IMR-90 (cell line): ENCODE data around the gene SLC25A17. TPM values are rescaled to one million over a fixed set of nuclear protein-coding genes. Genes with fewer than 3 reads are reported as not detected.
"Not testable (repeated sequence)": the region's sequence is repeated elsewhere in the genome, so short reads cannot be mapped to it uniquely, and the experiment has no call there.

Experiments
- ATAC-seq: fragments of 200-7000 bp; cut with Tn5 transposase; 2 replicates; pipeline ENCODE4 v1.9.1; 2020; ENCODE audit warnings: low read depth, mild to moderate bottlenecking, moderate library complexity
- BruUV-seq: library from RNA; stranded (reverse); fragments of 400-500 nt; replicated peaks from 2 replicates; lab custom pipeline; 2021; lab: Mats Ljungman, UMichigan
- CTCF ChIA-PET: fragments of 300-600 bp; formaldehyde crosslinking; extraction: SDS; loops from one replicate; lab custom pipeline; 2021; ENCODE audit warnings: antibody characterized with exemption; lab: Yijun Ruan, JAX
- POLR2A ChIA-PET: fragments of 300-600 bp; sonication (Branson Sonifier 250); formaldehyde crosslinking; loops from one replicate; lab custom pipeline; 2022; ENCODE audit warnings: antibody characterized with exemption; ENCODE audit not compliant: unreplicated experiment; lab: Charles Lee
- DNase-seq: peaks from one replicate; pipeline ENCODE4 v3.0.0; 2013
- H2AFZ ChIP-seq: replicated peaks from 2 replicates; pipeline ENCODE3; 2013; ENCODE audit warnings: low read length, mild to moderate bottlenecking; ENCODE audit not compliant: poor library complexity
- H2AK5ac ChIP-seq: 2 replicates; pipeline ENCODE4 v1.6.1; 2013; ENCODE audit warnings: low read depth, low read length, inconsistent platforms
- H2AK9ac ChIP-seq: replicated peaks from 2 replicates; pipeline ENCODE3; 2013; ENCODE audit warnings: mild to moderate bottlenecking, low read depth, low read length, moderate library complexity; ENCODE audit not compliant: poor library complexity
- H2BK120ac ChIP-seq: 2 replicates; pipeline ENCODE4 v1.6.1; 2013; ENCODE audit warnings: low read depth, low read length, inconsistent platforms
- H2BK15ac ChIP-seq: 3 replicates; pipeline ENCODE4 v1.6.1; 2013; ENCODE audit warnings: low read depth, low read length, inconsistent platforms
- H2BK20ac ChIP-seq: 2 replicates; pipeline ENCODE4 v1.6.1; 2013; ENCODE audit warnings: low read depth, mild to moderate bottlenecking, inconsistent platforms, low read length, moderate library complexity
- H2BK5ac ChIP-seq: 2 replicates; pipeline ENCODE4 v1.6.1; 2013; ENCODE audit warnings: mild to moderate bottlenecking, low read depth, low read length, inconsistent platforms; ENCODE audit not compliant: poor library complexity, severe bottlenecking
- H3K14ac ChIP-seq: replicated peaks from 2 replicates; pipeline ENCODE4 v1.6.1; 2013; ENCODE audit warnings: low read depth, low read length, inconsistent platforms
- H3K18ac ChIP-seq: 2 replicates; pipeline ENCODE4 v1.6.1; 2013; ENCODE audit warnings: low read depth, low read length, control low read depth
- H3K23ac ChIP-seq: 2 replicates; pipeline ENCODE4 v1.6.1; 2013; ENCODE audit warnings: low read depth, low read length, inconsistent platforms
- H3K27ac ChIP-seq: 2 replicates; pipeline ENCODE4 v1.5.1; 2013; ENCODE audit warnings: mild to moderate bottlenecking, control low read depth, low read length; ENCODE audit not compliant: insufficient read depth
- H3K27me3 ChIP-seq: 2 replicates; pipeline ENCODE4 v1.6.1; 2013; ENCODE audit warnings: low read length; ENCODE audit not compliant: control insufficient read depth, insufficient read depth
- H3K36me3 ChIP-seq: 2 replicates; pipeline ENCODE4 v1.6.1; 2013; ENCODE audit warnings: low read length, mixed read lengths; ENCODE audit not compliant: control insufficient read depth, insufficient read depth
- H3K4ac ChIP-seq: 2 replicates; pipeline ENCODE4 v1.6.1; 2013; ENCODE audit warnings: low read depth, low read length, inconsistent platforms
- H3K4me1 ChIP-seq: 2 replicates; pipeline ENCODE4 v1.6.1; 2013; ENCODE audit warnings: low read length, mixed read lengths; ENCODE audit not compliant: control insufficient read depth, insufficient read depth
- H3K4me2 ChIP-seq: 2 replicates; pipeline ENCODE4 v1.6.1; 2013; ENCODE audit warnings: low read depth, mild to moderate bottlenecking, control low read depth, low read length, moderate library complexity
- H3K4me3 ChIP-seq: 2 replicates; pipeline ENCODE4 v1.5.1; 2013; ENCODE audit warnings: low read depth, mild to moderate bottlenecking, control low read depth, low read length, moderate library complexity; ENCODE audit not compliant: insufficient read depth
- H3K56ac ChIP-seq: 2 replicates; pipeline ENCODE4 v1.6.1; 2013; ENCODE audit warnings: low read length, inconsistent platforms; ENCODE audit not compliant: insufficient read depth; ENCODE audit errors: extremely low read depth
- H3K79me1 ChIP-seq, 2 experiments: 2 replicates each; pipeline ENCODE4 v1.6.1; 2013; ENCODE audit warnings: low read length in 2 of 2, inconsistent platforms in 1 of 2, low read depth in 1 of 2
- H3K9ac ChIP-seq: 2 replicates; pipeline ENCODE4 v1.6.1; 2013; ENCODE audit warnings: low read depth, low read length, control low read depth
- H3K9me1 ChIP-seq: 2 replicates; pipeline ENCODE4 v1.6.1; 2013; ENCODE audit warnings: low read length, inconsistent platforms; ENCODE audit not compliant: insufficient read depth
- H3K9me3 ChIP-seq: 2 replicates; pipeline ENCODE4 v1.6.1; 2013; ENCODE audit warnings: low read length; ENCODE audit not compliant: control insufficient read depth, insufficient read depth
- H4K20me1 ChIP-seq: 2 replicates; pipeline ENCODE4 v1.6.1; 2013; ENCODE audit warnings: low read length, inconsistent platforms; ENCODE audit not compliant: insufficient read depth
- H4K5ac ChIP-seq: 2 replicates; pipeline ENCODE4 v1.6.1; 2013; ENCODE audit warnings: mild to moderate bottlenecking, low read depth, low read length, control low read depth
- H4K8ac ChIP-seq, 2 experiments: 2 replicates each; pipeline ENCODE4 v1.6.1; 2013; ENCODE audit warnings: low read depth in 2 of 2, low read length in 2 of 2, control low read depth in 1 of 2, inconsistent platforms in 1 of 2
- H4K91ac ChIP-seq: 2 replicates; pipeline ENCODE4 v1.6.1; 2013; ENCODE audit warnings: low read depth, low read length, inconsistent platforms; ENCODE audit not compliant: insufficient read depth
- RFX5 ChIP-seq: IDR thresholded peaks from 2 replicates; pipeline ENCODE4 v1.8.0; 2012; ENCODE audit warnings: low read depth, mild to moderate bottlenecking, low read length, moderate library complexity
- WGBS, 2 experiments: methylation state at CpG; one replicate each; pipeline versions ENCODE4 v1.1.5 to v1.1.7; 2013; ENCODE audit warnings: missing lambda C conversion rate in 2 of 2; ENCODE audit not compliant: insufficient read length in 1 of 2; ENCODE audit errors: extremely low coverage in 2 of 2; 5-methylcytosine and 5-hydroxymethylcytosine counted together
- dilution Hi-C: fragments of 300-500 bp; cut with HindIII; formaldehyde crosslinking; loops from one replicate; pipeline ENCODE4 v1.14.3; 2018; ENCODE audit warnings: low sequenced_read_pairs; ENCODE audit not compliant: unreplicated experiment
- in situ Hi-C: fragments of 300-500 bp; cut with MboI; formaldehyde crosslinking; loops from 3 replicates; pipeline ENCODE4 v1.14.3; 2019; ENCODE audit warnings: low sequenced_read_pairs, inconsistent platforms, mixed read lengths
- intact Hi-C: fragments of 100-400 bp; cut with micrococcal nuclease; formaldehyde crosslinking; loops from 2 replicates; pipeline ENCODE4 v1.10.0; 2022
- polyA plus RNA-seq, 3 experiments: library from polyadenylated mRNA; depleted of rRNA; stranded (reverse); fragments of >200 nt; gene quantifications; 2 replicates each; pipeline ENCODE4 v1.2.3, GENCODE V29; 2012; ENCODE audit warnings: low replicate concordance in 1 of 3
- total RNA-seq: library from RNA; depleted of rRNA; stranded (reverse); fragments of >200 nt; gene quantifications from 2 replicates; pipeline ENCODE4 v1.2.3, GENCODE V29; 2012

SLC25A17 gene
- total and polyA plus RNA-seq, 2 of the 4 experiments (the other 2 are of a cell fraction), result 19.6 to 36.0 TPM

- no peak for TF ChIP-seq RFX5
These were observed 8.0 kb upstream of the SLC25A17 start (continued) for GRCh38 chr22:40826984-40827741.

- BruUV-seq, result TSS peak; percentile 90
- in situ Hi-C loops, H3K9ac ChIP-seq: not testable (repeated sequence)
These were observed 7.1 kb upstream of the SLC25A17 start for GRCh38 chr22:40826292-40826691.

More at GRCh38 chr22:40826292-40826691, 7.1 kb upstream of the SLC25A17 start:
- H4K5ac ChIP-seq, H3K27me3 ChIP-seq, H3K4ac ChIP-seq, H3K14ac ChIP-seq, H4K20me1 ChIP-seq, dilution Hi-C loops, H3K18ac ChIP-seq, H2AK5ac ChIP-seq, H4K91ac ChIP-seq, H2AFZ ChIP-seq, H2AK9ac ChIP-seq, H3K23ac ChIP-seq, H3K4me1 ChIP-seq, H3K56ac ChIP-seq, H3K4me2 ChIP-seq, H2BK20ac ChIP-seq, H3K9me1 ChIP-seq, H2BK5ac ChIP-seq, H3K79me1 ChIP-seq, H4K8ac ChIP-seq, H2BK120ac ChIP-seq, H2BK15ac ChIP-seq, H3K27ac ChIP-seq, POLR2A ChIA-PET, ATAC-seq, DNase-seq, H3K9me3 ChIP-seq, H3K4me3 ChIP-seq: not testable (repeated sequence)
- WGBS, 2 experiments, result no CpG with 5 or more reads among the region's 2 CpGs
- intact Hi-C loops, result loop anchor here (10.0 kb wide), 1 partner anchor 329 kb away; no protein-coding TSS in a partner anchor
- CTCF ChIA-PET, result interaction anchor here (0.7 kb wide), 1 partner anchor 34 kb away, joined by 7 read pairs; no protein-coding TSS in a partner anchor
- H3K36me3 ChIP-seq, result peaks cover 21% of the 10 kb centered on the region
